ENCODE data around the gene SPOUT1. TPM values are rescaled to one million over a fixed set of nuclear protein-coding genes. Genes with fewer than 3 reads are reported as not detected.
"Not testable (repeated sequence)": the region's sequence is repeated elsewhere in the genome, so short reads cannot be mapped to it uniquely, and the experiment has no call there.

Gene SPOUT1
- 10 to 100 TPM; 26.4 to 71.7 (median 39.0) TPM for total RNA-seq

- H3K9me3 ChIP-seq = no peaks in the 10 kb centered on the region
- no peaks in the 10 kb centered on the region for H3K27me3 ChIP-seq
- TF ChIP-seq EP300 (IDR thresholded peaks at IDR 0.05) (peak in 1 of 2 donors; percentile 78), POLR2A (IDR thresholded peaks at IDR 0.05) (peak in 1 of 2 donors; percentile 55)
- TF ChIP-seq, protein P1, sequence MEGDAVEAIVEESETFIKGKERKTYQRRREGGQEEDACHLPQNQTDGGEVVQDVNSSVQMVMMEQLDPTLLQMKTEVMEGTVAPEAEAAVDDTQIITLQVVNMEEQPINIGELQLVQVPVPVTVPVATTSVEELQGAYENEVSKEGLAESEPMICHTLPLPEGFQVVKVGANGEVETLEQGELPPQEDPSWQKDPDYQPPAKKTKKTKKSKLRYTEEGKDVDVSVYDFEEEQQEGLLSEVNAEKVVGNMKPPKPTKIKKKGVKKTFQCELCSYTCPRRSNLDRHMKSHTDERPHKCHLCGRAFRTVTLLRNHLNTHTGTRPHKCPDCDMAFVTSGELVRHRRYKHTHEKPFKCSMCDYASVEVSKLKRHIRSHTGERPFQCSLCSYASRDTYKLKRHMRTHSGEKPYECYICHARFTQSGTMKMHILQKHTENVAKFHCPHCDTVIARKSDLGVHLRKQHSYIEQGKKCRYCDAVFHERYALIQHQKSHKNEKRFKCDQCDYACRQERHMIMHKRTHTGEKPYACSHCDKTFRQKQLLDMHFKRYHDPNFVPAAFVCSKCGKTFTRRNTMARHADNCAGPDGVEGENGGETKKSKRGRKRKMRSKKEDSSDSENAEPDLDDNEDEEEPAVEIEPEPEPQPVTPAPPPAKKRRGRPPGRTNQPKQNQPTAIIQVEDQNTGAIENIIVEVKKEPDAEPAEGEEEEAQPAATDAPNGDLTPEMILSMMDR (IDR thresholded peaks at IDR 0.05) = peak in 1 of 5 experiments; percentile 26
- peak; percentile 88 to 92 for DNase-seq (ENCODE audit: low spot score in 2 of 2)
- 1 to 2% methylated on average over 27 of the region's 56 CpGs for WGBS, 2 donors
- peaks cover 0 to 56% (median 0%) of the 10 kb centered on the region in 3 donors for H3K36me3 ChIP-seq
- H3K4me1 ChIP-seq = peaks cover 0 to 24% (median 8%) of the 10 kb centered on the region in 4 donors
- H3K4me3 ChIP-seq = peak within 1 kb of the TSS; percentile 91 to 99 (median 95)
- peak within 1 kb of the TSS in 3 of 4 donors; percentile 81 to 91 (median 84) for H3K27ac ChIP-seq
These were observed at the start of gene SPOUT1 for GRCh38 chr9:128829477-128830251. Gene SPOUT1 (minus strand): TSS chr9:128829794. CDS start chr9:128829780, 14 bp downstream.

- Histone ChIP-seq H3K4me3 (no peak overlapping the region), H3K9me3 (no peaks in the 10 kb centered on the region), H3K36me3 (no peaks in the 10 kb centered on the region), H3K27me3 (no peaks in the 10 kb centered on the region), H3K27ac (peak overlapping the region in 1 of 4 donors; percentile 9), H3K4me1 (peaks cover 0 to 24% (median 8%) of the 10 kb centered on the region in 4 donors)
- TF ChIP-seq POLR2A (IDR thresholded peaks at IDR 0.05) = no peak
- TF ChIP-seq, protein P1 (IDR thresholded peaks at IDR 0.05) = no peak
- TF ChIP-seq EP300 (IDR thresholded peaks at IDR 0.05) = no peak
- DNase-seq (ENCODE audit: low spot score in 2 of 2) = no peak
- WGBS, 2 donors = 75 to 79% methylated on average over 5 of the region's 5 CpGs
These were observed 48.3 kb upstream of the SPOUT1 start for GRCh38 chr9:128877852-128878251.

- H3K36me3 ChIP-seq; DNase-seq (ENCODE audit: low spot score in 2 of 2); H3K27ac ChIP-seq; H3K9me3 ChIP-seq; H3K4me1 ChIP-seq; H3K27me3 ChIP-seq; H3K4me3 ChIP-seq: not testable (repeated sequence)
- WGBS, 2 donors = 87 to 90% methylated on average over 7 of the region's 7 CpGs
These were observed 41.3 kb upstream of the SPOUT1 start for GRCh38 chr9:128870941-128871265.

DNA sequence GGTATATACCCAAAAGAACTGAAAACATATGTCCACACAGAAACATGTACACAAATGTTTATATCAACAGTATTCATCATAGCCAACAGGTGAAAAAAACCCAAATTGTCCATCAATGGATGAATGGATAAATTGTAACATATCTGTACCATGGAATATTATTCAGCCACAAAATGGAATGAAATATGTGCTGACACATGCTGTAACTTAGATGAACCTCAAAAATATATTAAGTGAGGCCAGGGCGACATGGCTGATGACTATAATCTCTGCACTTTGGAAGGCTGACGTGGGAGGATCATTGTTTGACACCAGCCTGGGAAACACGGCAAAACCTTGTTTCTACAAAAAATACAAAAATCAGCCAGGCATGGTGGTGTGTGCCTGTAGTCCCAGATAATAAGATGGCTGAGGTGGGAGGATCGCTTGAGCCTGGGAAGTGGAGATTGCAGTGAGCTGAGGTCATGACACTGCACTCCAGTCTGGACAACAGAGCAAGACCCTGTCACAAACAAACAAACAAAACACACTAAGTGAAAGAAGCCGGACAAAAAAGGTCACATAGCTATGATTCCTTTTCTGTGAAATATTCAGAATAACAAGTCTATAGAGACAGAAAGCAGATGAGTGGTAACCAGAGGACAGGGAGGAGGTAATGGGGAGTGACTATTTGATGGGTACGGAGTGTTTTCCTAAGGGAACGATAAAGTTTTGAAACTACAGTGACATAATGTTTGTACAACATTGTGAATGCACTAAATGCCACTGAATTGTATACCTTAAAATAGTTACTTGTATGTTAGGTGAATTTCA, 40.7 kb upstream of the SPOUT1 start:
- Histone ChIP-seq H3K36me3 (peaks cover 0 to 4% (median 0%) of the 10 kb centered on the region in 3 donors), H3K4me1 (no peaks in the 10 kb centered on the region), H3K27ac (no peak overlapping the region), H3K4me3 (no peak overlapping the region), H3K27me3 (no peaks in the 10 kb centered on the region), H3K9me3 (no peaks in the 10 kb centered on the region)
- TF ChIP-seq, protein P1 (IDR thresholded peaks at IDR 0.05) = no peak
- TF ChIP-seq POLR2A (IDR thresholded peaks at IDR 0.05) (no peak), EP300 (IDR thresholded peaks at IDR 0.05) (no peak)
- no peak for DNase-seq (ENCODE audit: low spot score in 2 of 2)
- 58 to 65% methylated on average over 7 of the region's 7 CpGs for whole genome bisulfite sequencing, 2 donors

DNA sequence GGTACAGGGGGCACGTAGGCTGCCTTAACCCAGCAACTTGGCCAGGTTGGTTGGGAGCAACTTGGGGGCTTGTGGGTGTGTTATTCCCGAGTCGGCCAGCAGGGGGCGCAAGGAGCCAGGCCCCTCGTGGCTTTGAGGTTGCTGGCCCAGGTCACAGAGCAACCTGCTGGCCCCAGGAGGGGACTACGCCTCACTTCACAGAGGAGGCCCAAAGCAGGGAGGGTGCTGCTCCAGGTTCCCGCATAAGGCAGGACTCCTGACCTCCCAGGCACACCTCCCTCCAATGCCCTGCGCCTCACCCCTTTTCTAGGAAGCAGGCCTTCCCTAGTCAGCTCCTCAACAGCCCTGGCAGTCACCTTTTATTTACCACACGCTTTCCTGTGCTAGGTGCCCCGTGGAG, 34.1 kb upstream of the SPOUT1 start:
- Histone ChIP-seq H3K27me3 (no peaks in the 10 kb centered on the region), H3K36me3 (no peaks in the 10 kb centered on the region), H3K9me3 (no peaks in the 10 kb centered on the region), H3K4me1 (peaks cover 0 to 14% (median 1%) of the 10 kb centered on the region in 4 donors), H3K27ac (peak overlapping the region in 1 of 4 donors; percentile 44), H3K4me3 (no peak overlapping the region)
- TF ChIP-seq EP300 (IDR thresholded peaks at IDR 0.05) = no peak
- TF ChIP-seq, protein P1 (IDR thresholded peaks at IDR 0.05) = peak; percentile 89 to 98 (median 96)
- 19 to 22% methylated on average over 10 of the region's 10 CpGs for WGBS, 2 donors
- DNase-seq (ENCODE audit: low spot score in 2 of 2) = peak; percentile 54 to 64

Data from tibial nerve (tissue), 4 donors.